ENCODE data around the gene IGFN1. TPM values are rescaled to one million over a fixed set of nuclear protein-coding genes. Genes with fewer than 3 reads are reported as not detected.

Gene IGFN1
- total RNA-seq, 1 experiment from 2014 or later: not detected

DNA sequence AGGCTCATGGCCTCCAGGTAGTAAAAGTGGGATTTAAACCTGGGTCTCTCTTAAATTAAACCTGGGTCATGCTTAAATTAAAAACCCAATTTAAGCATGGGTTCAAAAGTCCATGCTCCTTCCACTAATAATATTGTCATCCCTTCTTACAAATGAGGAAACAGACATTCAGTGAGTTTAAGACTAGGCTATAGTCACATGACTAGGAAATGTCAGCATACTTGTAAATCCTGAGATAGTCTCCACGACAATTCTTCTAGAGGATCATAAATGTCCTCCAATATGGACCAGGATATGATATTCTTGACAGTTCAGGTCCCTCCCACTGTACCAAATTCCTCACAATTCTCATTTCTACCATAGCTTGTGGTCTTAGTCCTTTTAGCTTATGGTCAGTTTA lies 10.5 kb upstream of the IGFN1 start:
- no peak overlapping the region for H3K23ac ChIP-seq (ENCODE audit: insufficient read length, low read depth, low read length)
- no peaks in the 10 kb centered on the region for H4K20me1 ChIP-seq (ENCODE audit: control insufficient read depth, insufficient read depth, insufficient read length)
- H3K27me3 Mint-ChIP-seq (ENCODE audit: low read depth): peaks cover 45% of the 10 kb centered on the region
- no peak overlapping the region for H2BK12ac ChIP-seq (ENCODE audit: insufficient read length, low read depth, low read length)
- H3K9ac ChIP-seq (ENCODE audit: extremely low read depth, insufficient read length, low read length): no peak overlapping the region
- DNase-seq: no peak
- H2BK5ac ChIP-seq (ENCODE audit: insufficient read length, low read length): no peak overlapping the region
- H3K56ac ChIP-seq (ENCODE audit: insufficient read length, low read depth, low read length): no peak overlapping the region
- H2BK20ac ChIP-seq (ENCODE audit: low read depth, low read length, poor library complexity, severe bottlenecking): no peak overlapping the region
- peaks cover 11 to 13% of the 10 kb centered on the region in 2 experiments for H3K9me3 Mint-ChIP-seq
- no peaks in the 10 kb centered on the region for H3K27me3 ChIP-seq (ENCODE audit: insufficient read depth, low read length)
- H2BK120ac ChIP-seq (ENCODE audit: low read depth, low read length, poor library complexity, severe bottlenecking): no peak overlapping the region
- no peak overlapping the region for H2BK15ac ChIP-seq (ENCODE audit: low read depth, low read length)
- H3K4me2 ChIP-seq (ENCODE audit: insufficient read depth, insufficient read length, low read length): no peak overlapping the region
- no peak overlapping the region for H3T11ph ChIP-seq (ENCODE audit: low read length)
- H3K14ac ChIP-seq (ENCODE audit: insufficient read depth, low read length): no peak overlapping the region
- no peaks in the 10 kb centered on the region for H3K9me3 ChIP-seq (ENCODE audit: control insufficient read depth, low read depth, low read length)
- H3K27ac Mint-ChIP-seq: no peak overlapping the region
- no peak overlapping the region for H4K8ac ChIP-seq (replicated peaks; ENCODE audit: insufficient read length, low read depth, low read length)
- no peaks in the 10 kb centered on the region for H3K23me2 ChIP-seq (ENCODE audit: insufficient read length, low read depth, low read length, poor library complexity, severe bottlenecking)
- peaks cover 0 to 11% (median 6%) of the 10 kb centered on the region in 3 experiments; a peak in 6 of 7 replicates for H3K36me3 Mint-ChIP-seq (ENCODE audit: insufficient read depth in 1 of 3, low read depth in 3 of 3)
- no CpG with 5 or more reads among the region's 1 CpG for WGBS (ENCODE audit: extremely low coverage, insufficient read length, low lambda C conversion rate)
- no peak overlapping the region for H3K27ac ChIP-seq (ENCODE audit: insufficient read length, low read depth, low read length)
- no peak overlapping the region for H3K18ac ChIP-seq (ENCODE audit: insufficient read length, low read depth, low read length)
- no peak overlapping the region for H2AK5ac ChIP-seq (ENCODE audit: insufficient read length, low read length)
- no peak overlapping the region for H3K4ac ChIP-seq (ENCODE audit: low read depth, low read length)
- H2AFZ ChIP-seq (ENCODE audit: low read length): no peak overlapping the region
- TF ChIP-seq, protein P1, sequence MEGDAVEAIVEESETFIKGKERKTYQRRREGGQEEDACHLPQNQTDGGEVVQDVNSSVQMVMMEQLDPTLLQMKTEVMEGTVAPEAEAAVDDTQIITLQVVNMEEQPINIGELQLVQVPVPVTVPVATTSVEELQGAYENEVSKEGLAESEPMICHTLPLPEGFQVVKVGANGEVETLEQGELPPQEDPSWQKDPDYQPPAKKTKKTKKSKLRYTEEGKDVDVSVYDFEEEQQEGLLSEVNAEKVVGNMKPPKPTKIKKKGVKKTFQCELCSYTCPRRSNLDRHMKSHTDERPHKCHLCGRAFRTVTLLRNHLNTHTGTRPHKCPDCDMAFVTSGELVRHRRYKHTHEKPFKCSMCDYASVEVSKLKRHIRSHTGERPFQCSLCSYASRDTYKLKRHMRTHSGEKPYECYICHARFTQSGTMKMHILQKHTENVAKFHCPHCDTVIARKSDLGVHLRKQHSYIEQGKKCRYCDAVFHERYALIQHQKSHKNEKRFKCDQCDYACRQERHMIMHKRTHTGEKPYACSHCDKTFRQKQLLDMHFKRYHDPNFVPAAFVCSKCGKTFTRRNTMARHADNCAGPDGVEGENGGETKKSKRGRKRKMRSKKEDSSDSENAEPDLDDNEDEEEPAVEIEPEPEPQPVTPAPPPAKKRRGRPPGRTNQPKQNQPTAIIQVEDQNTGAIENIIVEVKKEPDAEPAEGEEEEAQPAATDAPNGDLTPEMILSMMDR (conservative IDR thresholded peaks at IDR 0.05): no peak
- no peak overlapping the region for H4K5ac ChIP-seq (ENCODE audit: insufficient read length, low read depth, low read length)
- no peaks in the 10 kb centered on the region for H3K79me2 ChIP-seq (ENCODE audit: insufficient read depth, low read length)
- H3K79me1 ChIP-seq (ENCODE audit: insufficient read depth, low read depth, low read length, poor library complexity, severe bottlenecking): no peaks in the 10 kb centered on the region
- H3K4me3 Mint-ChIP-seq: no peak overlapping the region
- peaks cover 20 to 27% of the 10 kb centered on the region in 2 experiments for H3K4me1 Mint-ChIP-seq
- H3K4me1 ChIP-seq (ENCODE audit: insufficient read depth, low read length): no peaks in the 10 kb centered on the region
- no peak overlapping the region for H4K91ac ChIP-seq (ENCODE audit: insufficient read length, low read depth, low read length)
